NCI-H2081 treated with DMSO at 0.1 percent for 48 hours (cell line): ENCODE data around the gene RASGEF1C.

Source experiments
- DNase-seq: peaks from one replicate; lab custom pipeline; 2025; lab: John Stamatoyannopoulos, UW

RASGEF1C gene

DNA sequence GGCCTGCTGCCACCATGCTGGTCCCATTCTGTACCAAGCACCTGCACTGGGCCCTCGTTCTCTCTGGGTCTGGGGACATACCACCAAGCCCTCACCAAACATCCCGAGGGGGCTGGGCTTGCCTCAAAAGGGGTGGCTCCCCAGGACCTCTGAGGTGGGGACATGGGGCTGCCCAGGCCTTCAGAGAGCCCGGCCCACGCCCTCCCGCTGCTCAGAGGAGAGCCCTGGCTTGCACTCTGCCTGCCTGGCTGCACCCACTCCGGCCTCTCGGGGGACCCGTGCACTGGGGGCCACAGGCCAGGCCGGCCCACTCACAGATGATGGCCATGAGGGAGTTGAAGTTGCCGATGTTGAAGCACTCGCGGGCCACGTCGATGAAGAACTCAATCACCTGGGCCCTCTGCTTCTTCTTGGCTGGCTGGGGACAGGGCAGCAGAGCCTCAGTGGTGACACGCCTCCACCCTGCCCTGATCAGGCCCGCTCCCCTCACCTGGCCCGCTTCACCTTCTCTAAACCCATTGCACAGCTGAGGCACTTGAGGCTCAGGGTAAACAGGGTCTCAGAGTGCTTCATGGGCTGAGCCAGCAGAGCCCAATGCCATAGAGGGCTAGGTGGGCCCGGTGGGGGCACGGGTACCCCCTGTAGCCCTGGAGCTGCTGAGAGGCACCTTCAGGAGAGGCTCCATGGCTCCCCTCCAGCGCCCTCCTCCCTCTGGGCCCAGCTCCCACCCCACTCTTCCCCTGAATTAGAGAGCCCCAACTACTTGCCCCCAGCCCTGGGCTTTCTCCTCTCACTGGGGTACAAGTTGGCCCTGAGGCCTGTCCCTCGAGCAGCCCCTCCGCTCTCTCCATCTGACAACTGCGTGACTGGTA lies 89.7 kb downstream of the RASGEF1C start:
- no peak for DNase-seq

DNA sequence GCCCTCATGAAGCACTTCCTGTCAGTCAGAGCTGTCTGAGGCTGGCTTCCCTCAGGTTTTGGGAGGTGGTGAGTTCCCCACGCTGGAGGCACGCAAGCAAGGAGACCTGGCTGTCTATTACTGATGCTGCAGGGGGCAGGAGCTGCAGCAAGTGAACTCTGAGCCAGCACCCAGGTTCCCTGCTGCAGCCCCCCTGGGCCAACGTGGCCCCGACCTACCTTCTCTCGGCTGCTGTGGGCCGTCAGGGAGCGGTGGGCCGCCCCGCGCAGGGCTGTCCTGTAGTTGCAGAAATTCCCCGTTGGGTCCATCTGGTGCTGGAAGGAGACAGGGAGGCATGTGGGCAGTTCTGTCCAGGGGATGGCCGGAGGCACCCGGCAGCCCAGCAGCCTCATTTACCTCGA lies 90.6 kb downstream of the RASGEF1C start:
- no peak for DNase-seq

DNA sequence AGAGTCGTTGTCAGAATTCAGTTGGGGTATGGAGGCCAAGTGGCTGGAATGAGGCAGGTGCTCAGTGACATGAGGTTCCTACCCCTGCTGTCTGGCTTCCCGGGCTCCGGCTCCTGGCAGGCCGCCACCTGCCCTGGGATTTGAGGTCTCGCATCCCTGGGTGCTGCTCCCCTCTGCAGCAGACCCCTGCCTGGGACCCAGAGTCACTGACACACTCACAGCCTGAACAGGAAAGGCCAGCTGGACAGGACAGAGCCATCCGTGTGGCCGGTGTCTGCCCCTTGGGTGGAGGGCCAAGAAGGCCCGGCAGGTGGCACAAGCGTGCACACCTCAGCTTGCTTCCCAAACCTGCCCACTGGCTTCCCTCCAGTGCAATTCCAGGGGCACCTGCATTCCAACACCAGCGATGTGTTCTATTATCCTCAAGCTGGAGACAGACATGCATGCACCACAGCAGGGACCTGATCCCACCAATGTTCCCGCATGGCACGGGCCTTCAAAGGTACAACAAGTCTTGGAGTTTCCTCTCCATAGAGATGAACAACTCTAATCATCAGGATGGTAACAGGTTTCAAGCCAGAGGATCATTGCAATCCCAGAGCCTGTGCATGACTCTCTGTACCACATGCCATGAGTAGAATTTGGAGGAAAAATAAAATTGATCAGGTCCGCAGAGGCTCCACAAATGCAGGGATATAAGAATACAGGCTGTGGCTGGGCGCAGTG lies 91.8 kb downstream of the RASGEF1C start:
- DNase-seq = no peak

DNA sequence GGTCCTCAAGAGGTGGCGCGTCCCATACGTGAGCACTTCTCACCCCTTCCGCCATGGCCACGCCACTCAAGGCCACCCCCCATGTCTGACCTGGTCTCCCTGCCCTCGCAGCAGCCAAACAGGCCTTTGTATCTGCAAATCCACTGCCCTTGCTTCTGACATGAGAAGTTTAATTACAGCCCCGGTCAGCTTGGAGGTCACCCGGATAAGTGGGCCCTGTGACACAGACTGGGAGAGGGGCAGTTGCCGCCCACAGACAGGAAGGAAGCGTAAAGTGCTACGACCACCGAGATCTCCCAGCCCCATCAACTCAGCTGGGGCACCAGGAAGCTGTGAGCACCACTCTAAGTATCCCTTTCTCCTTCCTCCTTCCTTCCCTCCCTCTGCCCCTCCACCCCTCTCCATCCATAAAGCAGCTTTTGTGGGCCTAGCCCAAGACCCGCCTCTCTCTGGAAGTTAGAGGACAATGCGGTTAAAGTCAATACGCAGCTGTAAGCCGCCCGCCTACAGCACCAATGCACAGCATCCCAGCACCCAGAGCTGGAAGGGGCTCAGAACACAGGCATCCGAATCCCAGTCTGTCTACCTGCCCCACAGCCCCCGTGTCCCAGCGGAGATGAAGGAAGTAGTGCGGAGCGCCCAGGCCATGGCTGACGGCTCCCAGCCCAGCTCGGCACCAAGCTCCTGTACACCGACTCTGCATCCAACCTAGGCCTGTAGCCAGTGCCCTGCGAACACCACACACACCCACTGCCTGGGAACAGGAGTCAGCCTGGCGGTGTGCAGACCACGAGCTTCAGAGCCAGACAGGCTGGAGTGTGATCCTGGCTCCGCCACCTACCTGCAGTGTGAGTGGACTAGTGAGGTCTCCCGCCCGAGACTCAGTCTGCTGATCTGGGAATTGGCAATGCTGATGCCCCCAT lies 92.7 kb downstream of the RASGEF1C start:
- DNase-seq = no peak

DNA sequence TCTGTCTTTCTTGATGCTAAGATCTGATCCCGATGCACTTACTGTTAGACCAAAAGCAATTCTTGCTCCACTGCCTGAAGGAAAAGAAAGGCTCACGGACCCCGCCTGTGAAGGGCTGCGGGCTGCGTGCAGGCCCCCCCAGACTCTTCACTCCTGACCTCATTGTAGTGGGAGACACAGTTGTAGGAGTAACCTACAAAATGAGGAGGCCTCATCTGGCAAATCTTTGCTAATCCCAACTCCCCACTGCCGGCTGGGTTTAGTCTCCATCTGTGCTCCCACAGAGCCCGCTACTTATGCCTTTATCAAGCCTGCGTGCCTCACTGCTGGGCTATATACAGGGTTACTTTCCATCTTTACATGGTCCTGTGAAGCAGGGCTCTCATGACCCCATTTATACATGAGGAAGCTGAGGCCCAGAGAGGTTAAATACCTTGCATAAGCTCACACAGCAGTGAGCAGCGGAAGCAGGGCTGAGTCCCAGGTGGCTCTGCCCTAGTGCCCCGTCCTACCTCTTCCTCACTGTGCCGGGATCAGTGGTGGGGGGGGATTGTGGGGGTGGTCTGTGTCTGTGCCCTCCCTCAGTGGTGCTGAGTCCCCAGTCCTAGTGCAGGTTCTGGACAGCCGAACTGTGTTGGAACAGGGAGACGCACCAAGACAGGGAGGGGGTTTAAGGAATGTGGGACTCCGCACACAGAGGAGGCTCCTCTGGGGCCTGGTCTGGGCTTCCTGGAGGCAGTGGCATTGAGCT lies 93.5 kb downstream of the RASGEF1C start:
- DNase-seq = no peak

DNA sequence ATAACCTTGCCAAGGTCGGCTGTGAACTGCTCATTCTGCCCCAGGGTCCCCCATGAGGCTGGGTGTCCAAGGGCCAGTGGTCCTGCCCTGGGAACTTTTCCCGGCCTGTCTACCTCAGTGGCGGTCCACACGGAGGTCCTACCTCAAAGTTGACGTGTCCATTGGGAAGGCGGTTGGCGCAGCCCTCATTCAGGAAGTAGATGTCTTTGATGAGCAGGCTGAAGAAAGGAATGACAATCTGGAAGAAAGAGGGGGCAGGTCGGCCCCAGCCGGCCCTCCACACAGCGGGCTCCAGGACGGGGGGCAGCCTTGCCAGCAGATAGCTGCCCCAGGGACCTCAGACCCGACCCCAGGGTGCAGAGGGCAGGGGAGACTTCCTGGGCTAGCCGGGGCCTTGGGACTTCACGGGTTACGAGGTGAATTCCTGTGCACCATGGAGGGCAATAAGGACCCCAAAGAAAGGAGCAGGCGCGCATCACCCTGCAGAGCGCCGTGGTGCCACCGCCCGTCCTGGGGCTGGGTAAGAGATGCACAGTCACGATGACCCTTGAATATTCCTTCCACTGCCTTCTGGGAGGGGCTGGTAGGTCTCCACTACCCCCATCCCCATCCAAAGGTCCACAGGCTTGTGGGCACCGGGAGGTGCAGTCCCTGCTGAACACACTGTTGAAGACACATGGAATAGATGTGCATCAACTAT lies 94.6 kb downstream of the RASGEF1C start:
- DNase-seq = no peak

DNA sequence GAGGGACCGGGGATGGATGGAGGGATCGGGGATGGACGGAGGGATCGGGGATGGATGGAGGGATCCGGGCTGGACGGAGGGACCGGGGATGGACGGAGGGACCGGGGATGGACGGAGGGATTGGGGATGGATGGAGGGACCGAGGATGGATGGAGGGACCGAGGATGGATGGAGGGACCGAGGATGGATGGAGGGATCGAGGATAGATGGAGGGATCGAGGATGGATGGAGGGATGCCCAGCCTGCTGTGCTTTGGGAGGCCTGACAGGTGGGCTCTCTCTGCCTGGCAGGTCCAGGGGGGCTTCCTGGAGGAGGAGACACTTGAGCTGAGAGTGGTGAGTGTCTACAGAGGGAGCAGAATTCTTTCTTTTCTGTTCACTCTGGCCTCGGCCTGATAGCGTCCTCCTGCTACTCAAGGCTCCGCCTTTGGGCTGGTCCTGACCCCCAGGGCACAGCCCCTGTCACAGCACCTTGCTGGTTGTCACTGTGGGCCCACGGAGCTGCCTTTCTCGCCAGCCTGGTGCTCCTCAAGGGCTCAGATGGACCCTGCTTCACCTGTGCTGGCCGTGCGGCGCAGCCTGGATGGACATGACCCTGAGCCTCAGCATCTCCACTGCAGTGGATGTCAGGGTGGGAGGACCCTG lies 95.2 kb downstream of the RASGEF1C start:
- DNase-seq = no peak

DNA sequence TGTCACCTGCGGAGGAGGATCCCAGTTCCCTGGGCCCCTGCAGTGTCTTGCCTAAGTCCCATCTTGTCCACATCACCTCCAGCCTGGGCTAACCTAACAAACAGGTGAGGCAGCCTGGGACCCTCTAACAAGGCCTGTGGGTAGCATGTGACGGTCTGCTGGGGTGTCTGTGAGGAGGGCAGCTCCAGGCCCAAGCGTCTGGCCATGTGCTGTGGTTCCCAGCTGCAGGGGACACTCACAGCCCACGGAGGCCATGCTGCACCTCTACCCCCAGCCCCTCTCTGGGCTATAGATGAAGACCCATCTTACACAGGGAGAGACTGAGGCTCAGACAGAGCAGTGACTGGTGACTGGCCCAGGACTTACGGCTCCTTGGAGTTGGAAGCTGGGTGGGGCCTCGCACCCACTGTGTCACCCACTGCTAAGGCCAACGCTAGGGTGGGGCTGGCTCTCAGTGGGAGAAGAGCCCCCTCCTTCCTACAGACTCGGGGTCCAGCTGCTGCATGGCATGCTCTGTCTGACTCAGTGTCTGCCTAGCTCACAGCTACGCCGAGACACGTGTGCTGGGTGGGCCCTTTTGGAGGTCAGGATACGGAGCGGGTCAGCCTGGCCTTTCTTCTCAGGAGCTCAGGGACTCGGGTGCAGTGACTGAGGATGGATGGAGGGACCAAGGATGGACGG lies 96.7 kb downstream of the RASGEF1C start:
- no peak for DNase-seq

DNA sequence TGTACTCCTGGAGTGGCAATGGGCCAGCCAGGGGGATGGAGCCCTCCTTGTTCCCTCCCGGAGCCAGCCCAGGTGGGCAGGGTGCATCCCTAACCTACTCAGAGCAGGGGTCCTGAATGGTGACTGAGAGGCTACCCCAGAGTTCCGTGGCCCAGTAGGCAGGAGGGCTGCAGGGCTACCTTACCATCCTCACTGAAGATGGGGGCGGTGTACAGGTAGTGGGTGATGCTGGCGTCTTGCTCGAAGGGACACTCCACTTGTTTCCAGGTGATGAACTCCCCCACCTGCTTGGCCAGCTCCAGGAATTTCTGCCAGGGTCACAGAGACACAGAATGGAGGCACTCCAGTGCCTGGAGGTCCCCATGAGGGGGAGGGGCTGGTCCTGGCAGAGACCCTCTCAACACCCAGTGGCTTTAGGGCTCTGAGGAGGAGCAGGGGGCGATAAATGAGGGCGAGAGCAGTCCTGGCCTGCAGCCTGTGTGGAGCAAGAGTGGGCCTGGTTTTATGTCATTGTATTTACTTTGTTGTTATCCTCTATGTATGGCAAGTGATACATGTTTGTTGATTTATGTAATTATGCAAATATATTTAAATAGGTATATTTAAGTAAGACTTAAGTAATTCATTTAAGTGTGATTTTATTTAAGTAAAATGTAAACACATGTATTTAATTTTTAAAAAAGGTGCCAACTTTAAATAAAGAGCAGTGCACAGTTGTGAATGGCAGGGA lies 97.6 kb downstream of the RASGEF1C start:
- DNase-seq = no peak

DNA sequence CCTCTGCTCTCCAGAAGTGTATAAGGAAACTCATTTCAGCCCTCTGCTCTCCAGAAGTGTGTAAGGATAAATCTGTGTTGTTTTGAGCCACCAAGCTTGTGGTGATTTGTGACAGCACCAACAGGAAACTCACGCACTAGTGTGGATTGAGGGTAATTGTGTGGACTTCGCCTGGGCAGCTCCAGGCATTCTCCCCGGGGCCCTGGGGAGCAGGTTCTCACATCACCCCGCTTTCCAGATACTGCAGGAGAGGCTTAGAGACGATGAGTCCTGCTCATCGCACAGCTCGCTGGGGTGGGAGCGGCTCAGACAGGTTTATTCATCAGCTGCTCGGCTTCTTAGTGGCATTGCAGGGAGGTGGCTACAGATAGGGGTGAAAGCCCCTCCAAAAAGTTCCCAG lies 99.1 kb downstream of the RASGEF1C start:
- DNase-seq = no peak

DNA sequence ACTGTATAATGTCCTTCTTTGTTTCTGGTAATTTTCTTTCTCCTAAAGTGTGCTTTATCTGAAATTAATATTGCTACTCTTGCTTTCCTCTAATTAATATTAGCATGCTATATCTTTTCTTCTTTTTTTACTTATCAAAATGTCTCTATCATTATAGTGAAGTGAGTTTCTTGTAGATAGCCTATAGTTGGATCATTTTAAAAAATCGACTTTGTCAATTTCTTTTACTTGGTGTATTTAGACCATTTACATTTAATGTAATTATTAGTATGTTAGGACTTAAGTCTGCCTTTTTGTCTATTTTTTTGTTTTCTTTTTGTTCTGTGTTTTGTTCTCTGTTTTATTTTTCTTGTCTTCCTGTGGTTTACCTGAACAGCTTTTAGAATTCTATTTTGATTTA lies 102.0 kb downstream of the RASGEF1C start:
- DNase-seq = no peak

DNA sequence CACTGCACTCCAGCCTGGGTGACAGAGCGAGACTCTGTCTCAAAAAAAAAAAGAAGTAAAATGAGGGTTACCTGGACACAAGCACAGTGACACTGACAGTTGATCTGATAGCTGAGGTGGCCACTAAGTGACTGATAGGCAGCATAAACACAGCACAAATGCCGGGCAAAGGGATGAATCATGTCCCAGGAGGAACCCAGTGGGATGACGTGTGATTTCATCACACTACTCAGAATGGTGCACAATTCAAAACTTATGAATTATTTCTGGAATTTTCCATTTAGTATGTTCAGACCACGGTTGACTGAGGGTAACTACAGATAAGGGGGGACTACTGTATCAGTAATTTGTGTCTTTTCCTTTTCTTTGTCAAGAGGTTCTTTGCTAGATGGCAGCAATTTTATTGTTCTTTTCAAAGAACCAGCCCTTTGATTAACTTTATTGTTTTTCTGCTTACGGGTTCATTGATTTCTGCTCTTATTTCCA lies 103.1 kb downstream of the RASGEF1C start:
- no peak for DNase-seq

DNA sequence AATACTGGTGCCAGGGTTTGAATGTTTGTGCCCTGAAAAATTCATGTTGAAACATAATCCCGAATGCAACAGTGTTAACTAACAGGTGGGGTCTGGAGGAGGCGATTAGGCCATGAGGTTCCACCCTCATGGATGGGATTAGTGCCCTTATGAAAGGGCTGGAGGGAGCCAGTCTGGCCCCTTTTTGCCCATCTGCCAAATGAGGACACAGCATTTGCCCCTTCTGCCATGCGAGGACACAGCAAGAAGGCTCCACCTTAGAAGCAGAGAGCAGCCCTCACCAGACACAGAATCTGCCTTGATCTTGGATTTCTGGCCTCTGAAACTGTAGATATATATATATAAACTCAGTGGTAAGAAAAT lies 104.9 kb downstream of the RASGEF1C start:
- no peak for DNase-seq

DNA sequence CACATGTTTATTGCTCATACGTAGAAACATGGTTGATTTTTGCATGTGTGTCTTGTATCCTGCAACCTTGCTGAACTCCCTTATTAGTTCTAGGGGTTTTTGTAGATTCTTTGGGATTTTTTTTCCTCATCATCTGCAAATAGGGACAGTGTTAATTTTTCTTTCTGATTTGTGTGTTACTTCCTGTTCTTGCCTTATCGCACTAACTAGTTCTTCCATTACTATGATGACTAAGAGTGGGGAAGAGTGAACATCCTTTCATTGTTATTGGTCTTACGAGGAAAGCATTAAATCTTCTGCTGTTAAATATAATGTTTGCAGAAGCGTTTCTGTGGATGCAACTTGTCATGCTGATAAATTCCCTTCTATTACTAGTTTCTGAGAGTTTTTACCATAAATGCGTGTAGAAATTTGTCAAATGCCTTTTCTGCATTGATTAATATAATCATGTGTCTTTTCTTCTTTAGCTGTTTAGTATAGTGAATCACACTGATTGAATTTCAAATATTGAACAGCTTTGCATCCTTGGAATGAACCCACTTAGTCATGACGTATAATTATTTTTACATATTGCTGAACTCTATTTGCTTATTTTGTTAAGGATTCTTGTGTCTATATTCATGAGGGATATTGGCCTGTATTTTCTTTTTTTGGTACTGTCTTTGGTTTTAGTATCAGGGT lies 105.4 kb downstream of the RASGEF1C start:
- no peak for DNase-seq

DNA sequence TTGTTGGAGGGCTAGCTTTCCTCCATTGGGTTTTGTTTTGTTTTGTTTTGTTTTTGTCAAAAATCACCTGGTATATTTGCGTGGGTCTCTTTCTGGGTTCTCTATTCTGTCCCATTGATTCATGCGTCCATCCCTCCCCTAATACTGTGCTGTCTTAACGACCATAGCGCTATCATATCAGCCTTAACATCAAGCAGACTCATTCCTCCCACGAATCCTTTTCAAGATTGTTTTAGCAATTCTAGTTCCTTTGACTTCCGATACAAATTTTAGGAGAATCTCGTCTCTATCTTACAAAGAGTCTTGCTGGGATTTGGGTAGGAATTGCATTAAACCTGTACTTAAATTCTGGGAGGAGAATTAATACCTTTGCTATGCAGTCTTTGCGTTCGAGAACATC lies 106.4 kb downstream of the RASGEF1C start:
- DNase-seq = no peak

DNA sequence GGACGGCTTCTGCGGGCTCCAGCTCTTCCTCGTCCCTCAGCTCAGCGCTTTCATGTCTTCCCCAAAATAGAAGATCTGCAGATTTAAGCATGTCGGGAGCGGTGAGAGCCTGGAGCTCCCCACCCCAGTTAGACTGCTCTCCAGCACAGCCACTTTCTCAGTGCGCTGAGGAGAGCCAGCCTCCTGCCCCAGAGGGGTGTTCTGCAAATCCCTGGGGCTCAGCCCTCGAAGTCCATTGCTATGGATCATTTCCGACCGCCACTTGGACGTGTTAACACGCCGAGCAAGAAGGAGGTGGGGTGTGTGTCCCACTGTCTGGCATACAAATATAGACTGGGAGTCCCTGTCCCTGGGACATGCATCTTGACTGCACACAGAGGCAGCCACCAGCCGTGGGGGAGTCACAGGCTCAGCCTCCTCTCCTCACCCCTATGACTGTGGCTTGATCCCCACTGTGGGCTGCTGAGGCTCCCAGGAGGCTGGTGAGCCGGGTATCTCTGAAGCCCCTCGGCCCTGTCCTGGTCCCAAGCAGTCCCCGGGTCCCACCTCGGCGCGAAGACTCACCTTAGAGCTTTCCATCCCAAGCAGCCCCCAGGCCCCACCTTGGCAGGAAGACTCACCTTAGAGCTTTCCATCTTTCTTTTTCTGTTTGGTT lies 107.4 kb downstream of the RASGEF1C start:
- no peak for DNase-seq

DNA sequence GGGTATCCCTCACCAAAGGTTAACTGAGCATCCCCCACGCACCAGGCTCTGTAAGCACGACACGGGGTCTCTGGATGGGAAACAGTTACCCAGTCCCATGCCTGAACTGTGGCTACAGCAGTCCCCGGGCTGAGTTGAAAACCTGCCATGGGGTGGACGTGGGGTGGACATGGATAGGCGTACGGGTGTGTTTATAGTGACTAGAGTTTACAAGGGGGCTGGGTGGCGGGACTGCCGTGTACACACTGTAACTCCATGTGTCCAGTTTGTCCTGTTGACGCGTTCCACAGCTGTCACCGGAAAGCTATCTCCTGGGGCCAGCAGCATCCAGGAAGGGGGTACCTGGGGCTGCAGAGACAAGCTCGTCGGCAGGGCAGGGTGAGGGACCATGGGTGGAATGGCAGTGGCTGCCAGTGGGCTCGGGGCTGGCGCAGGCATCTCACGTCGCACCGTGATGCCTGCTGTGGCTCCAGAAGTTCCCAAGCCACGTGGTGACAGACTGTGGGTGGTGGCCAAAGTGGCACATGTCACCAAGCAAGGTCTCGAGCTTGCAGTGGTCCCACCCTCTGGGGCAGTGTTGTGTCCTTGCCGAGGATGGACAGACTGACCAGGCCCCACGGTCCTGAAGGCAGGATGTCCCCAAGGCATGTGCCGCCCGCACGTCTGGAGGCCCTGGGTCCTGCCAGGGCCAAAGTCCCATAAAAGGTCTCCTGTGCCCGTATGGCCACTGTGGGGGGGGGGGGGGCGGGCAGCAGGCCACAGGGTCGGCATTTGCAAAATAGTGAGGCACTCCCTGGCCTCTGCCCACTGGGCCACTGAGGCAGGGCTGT lies 108.2 kb downstream of the RASGEF1C start:
- DNase-seq = no peak
